ENCODE data around the gene MYT1. TPM values are rescaled to one million over a fixed set of nuclear protein-coding genes. Genes with fewer than 3 reads are reported as not detected.

MYT1 gene
- total RNA-seq, 1 donor from 2014 or later = 3.3 TPM

DNA sequence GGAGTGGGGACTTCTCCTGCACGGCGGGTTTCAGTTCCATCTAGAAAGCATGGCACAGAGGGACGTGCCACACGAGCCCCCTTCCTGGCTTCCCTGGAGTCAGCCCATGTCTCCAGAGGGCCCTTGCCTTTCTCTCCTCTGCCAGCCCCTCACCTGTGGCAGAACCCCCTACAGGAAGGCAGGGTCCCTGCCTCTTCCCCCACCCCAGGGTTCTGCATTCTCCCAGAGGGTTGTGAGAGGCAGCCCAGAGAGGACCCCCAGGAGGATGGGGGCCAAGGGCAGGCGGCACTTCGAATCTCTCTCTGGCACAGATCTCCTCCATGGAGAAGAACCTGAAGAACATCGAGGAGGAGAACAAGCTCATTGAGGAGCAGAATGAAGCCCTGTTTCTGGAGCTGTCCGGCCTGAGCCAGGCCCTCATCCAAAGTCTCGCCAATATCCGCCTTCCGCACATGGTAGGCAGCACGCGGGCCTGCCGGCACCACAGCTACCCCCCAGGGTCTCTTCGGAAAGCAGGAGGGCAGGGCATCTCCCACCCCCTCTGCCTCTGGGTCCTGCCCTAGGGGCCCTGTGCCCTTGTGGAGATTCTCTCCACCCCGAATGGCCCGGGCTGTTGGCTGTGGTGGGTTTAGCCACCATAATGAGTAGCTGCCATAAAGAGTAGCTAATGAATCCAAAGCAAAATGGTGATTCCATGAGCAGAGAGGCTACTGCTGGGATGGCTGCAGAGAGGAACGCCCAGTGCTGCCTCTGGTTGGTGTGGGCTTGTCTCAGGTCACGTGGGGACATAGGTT, 75.4 kb downstream of the MYT1 start:
- POLR2A ChIA-PET = no interaction called here

DNA sequence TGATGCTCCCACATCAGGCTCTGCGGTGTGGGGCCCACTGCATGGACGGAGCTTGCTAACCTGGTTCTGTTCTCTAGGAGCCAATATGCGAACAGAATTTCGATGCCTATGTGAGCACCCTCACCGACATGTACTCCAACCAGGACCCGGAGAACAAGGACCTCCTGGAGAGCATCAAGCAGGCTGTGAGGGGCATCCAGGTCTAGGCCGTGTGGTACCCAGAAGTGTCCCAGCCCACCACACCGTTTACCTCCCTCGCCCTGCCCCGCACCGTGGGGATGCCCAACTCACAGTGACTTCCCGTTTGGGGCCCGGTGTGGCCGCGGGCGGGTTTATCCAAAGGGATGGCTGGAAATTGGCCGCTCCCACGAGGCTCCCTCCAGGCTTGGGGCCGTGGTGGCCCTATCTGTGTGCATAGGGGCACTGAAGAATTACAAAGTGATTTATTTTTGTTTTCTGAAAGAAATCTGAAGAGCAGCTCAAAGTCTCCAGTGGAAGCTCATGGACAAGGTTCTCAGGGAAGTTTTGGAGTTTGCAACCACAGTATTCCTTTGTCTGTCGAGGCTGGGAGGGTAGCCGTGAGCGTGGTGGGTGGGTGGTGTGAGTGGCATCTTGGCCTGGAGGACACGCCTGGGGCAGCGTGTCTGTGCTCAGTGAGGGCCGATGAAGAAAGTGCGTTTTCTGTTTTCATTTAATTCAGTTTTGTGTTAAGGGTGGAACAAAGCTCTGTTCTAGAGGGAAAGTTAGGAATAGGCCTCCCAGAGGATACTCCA, 76.2 kb downstream of the MYT1 start:
- H3K27me3 Mint-ChIP-seq = peaks cover 15% of the 10 kb centered on the region
- no peaks in the 10 kb centered on the region for H3K9me3 Mint-ChIP-seq
- ChIA-PET POLR2A (no interaction called here), CTCF (no interaction called here)
- TF ChIP-seq, protein P1, sequence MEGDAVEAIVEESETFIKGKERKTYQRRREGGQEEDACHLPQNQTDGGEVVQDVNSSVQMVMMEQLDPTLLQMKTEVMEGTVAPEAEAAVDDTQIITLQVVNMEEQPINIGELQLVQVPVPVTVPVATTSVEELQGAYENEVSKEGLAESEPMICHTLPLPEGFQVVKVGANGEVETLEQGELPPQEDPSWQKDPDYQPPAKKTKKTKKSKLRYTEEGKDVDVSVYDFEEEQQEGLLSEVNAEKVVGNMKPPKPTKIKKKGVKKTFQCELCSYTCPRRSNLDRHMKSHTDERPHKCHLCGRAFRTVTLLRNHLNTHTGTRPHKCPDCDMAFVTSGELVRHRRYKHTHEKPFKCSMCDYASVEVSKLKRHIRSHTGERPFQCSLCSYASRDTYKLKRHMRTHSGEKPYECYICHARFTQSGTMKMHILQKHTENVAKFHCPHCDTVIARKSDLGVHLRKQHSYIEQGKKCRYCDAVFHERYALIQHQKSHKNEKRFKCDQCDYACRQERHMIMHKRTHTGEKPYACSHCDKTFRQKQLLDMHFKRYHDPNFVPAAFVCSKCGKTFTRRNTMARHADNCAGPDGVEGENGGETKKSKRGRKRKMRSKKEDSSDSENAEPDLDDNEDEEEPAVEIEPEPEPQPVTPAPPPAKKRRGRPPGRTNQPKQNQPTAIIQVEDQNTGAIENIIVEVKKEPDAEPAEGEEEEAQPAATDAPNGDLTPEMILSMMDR (IDR thresholded peaks at IDR 0.05) = no peak
- intact Hi-C loops (cut with micrococcal nuclease) = no loop called here
- peaks cover 5% of the 10 kb centered on the region for H3K4me1 Mint-ChIP-seq
- no peaks in the 10 kb centered on the region for H3K36me3 Mint-ChIP-seq (ENCODE audit: low read depth)
- ATAC-seq (ENCODE audit: low read depth) = no peak
- no peak overlapping the region for H3K27ac Mint-ChIP-seq
- peak; percentile 12 for DNase-seq
- no peak overlapping the region for H3K4me3 Mint-ChIP-seq

More for the DNA sequence above, 75.4 kb downstream of the MYT1 start:
- DNase-seq (peak; percentile 2), ATAC-seq (ENCODE audit: low read depth) (no peak)
- intact Hi-C loops (cut with micrococcal nuclease) = no loop called here
- H3K27ac Mint-ChIP-seq = no peak overlapping the region
- no peak overlapping the region for H3K4me3 Mint-ChIP-seq
- CTCF ChIA-PET = no interaction called here
- no peaks in the 10 kb centered on the region for H3K36me3 Mint-ChIP-seq (ENCODE audit: low read depth)
- H3K27me3 Mint-ChIP-seq = peaks cover 11% of the 10 kb centered on the region
- no peaks in the 10 kb centered on the region for H3K9me3 Mint-ChIP-seq
- TF ChIP-seq, protein P1 (IDR thresholded peaks at IDR 0.05) = no peak
- peaks cover 5% of the 10 kb centered on the region for H3K4me1 Mint-ChIP-seq

DNA sequence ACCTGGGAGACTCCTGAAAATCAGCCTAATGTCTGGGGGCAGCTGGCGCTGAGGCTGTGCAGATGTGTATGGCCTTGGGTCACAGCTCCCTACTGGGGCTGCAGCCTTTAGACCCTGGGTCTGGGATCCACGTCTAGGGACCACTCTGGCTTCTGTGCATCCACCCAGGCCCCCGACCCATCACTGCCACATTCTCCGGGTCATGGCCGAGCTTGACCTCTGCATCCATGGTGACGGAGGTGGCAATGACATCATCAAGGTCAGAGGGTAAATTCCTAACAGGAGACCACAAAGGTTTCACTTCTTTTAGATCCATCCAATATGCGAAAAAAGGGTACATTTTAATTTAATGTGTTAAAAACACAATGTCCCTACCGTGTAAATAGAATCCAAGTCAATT, 76.8 kb downstream of the MYT1 start:
- peaks cover 5% of the 10 kb centered on the region for H3K4me1 Mint-ChIP-seq
- H3K4me3 Mint-ChIP-seq = no peak overlapping the region
- intact Hi-C loops (cut with micrococcal nuclease) = no loop called here
- ChIA-PET POLR2A (no interaction called here), CTCF (no interaction called here)
- no peak for ATAC-seq (ENCODE audit: low read depth)
- peak; percentile 9 for DNase-seq
- H3K27ac Mint-ChIP-seq = no peak overlapping the region
- H3K27me3 Mint-ChIP-seq = peaks cover 20% of the 10 kb centered on the region
- no peaks in the 10 kb centered on the region for H3K36me3 Mint-ChIP-seq (ENCODE audit: low read depth)
- H3K9me3 Mint-ChIP-seq = no peaks in the 10 kb centered on the region
- TF ChIP-seq, protein P1 (IDR thresholded peaks at IDR 0.05) = no peak

DNA sequence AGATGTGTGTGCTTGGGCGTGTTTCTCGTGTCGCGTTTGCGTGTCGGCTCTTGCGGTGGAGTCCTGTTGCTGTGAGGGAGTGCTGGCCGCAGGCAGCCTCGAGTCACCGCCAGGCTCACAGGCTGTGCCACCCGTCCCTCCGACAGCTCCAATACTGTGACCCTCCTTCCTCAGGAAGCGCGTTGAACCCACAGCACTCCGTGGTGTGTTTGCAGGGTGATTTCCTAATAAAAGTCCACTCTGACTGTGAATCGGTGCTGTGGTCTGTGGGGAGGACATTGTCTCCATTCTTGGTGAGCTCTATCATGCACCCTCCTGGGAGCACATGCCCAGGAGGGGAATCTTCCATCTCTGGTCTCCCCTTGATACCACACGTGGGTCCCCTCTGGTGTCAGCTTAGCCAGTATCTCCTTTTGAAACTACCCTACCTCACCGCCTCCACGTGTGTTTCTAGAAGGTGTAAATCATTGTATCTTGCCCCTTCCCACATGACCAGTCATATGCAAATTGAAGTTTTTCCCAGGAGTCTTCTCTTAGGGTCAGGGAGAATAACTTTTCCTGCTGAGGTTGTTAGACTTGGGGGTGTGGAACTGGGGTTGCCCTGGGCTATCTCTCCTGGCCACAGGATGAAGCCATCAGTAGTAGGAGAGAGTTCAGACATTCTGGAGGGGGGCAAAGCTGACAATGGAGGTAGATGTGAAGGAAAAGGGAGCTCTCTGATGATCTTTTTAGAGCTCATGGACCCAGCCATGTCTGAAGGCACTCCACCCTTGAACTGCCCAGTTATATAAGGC, 77.9 kb downstream of the MYT1 start:
- ATAC-seq (ENCODE audit: low read depth) (no peak), DNase-seq (no peak)
- no peaks in the 10 kb centered on the region for H3K9me3 Mint-ChIP-seq
- H3K4me1 Mint-ChIP-seq = peaks cover 5% of the 10 kb centered on the region
- peaks cover 28% of the 10 kb centered on the region for H3K27me3 Mint-ChIP-seq
- no peaks in the 10 kb centered on the region for H3K36me3 Mint-ChIP-seq (ENCODE audit: low read depth)
- TF ChIP-seq, protein P1 (IDR thresholded peaks at IDR 0.05) = no peak
- ChIA-PET POLR2A (interaction anchor here (0.9 kb wide), 1 partner anchor 13 kb away, joined by 3 read pairs; the partner anchor contains the start of gene PCMTD2), CTCF (no interaction called here)
- no peak overlapping the region for H3K4me3 Mint-ChIP-seq
- H3K27ac Mint-ChIP-seq = no peak overlapping the region
- intact Hi-C loops (cut with micrococcal nuclease) = no loop called here
